Measurements from ENCODE around the gene MIDN.
A peak's percentile ranks its signal among the peaks of the same experiment; 100 is the strongest.

MIDN gene

GRCh38 chr19:1249990-1250436 is 1.6 kb downstream of the MIDN start:
- DNase-seq: no peak
- Histone ChIP-seq H2BK5ac (ENCODE audit: low read depth, low read length, poor library complexity) (peak overlapping the region; percentile 94), H3K23ac (ENCODE audit: low read length) (no peak overlapping the region), H3K4me2 (ENCODE audit: low read length) (peak overlapping the region; percentile 62), H3K36me3 (ENCODE audit: control insufficient read depth in 1 of 2, insufficient read depth in 2 of 2, low read length in 2 of 2) (peaks cover 51 to 52% of the 10 kb centered on the region in 2 experiments), H3K9ac (ENCODE audit: low read length) (peak overlapping the region; percentile 98), H2BK12ac (ENCODE audit: low read length) (peak overlapping the region; percentile 65), H3K4me1 (ENCODE audit: control insufficient read depth in 1 of 2, insufficient read depth in 2 of 2, low read length in 2 of 2) (peaks cover 16 to 18% of the 10 kb centered on the region in 2 experiments), H3K4me3 (ENCODE audit: low read depth, low read length) (peak overlapping the region; percentile 96), H3K27ac (ENCODE audit: low read depth, low read length) (peak overlapping the region; percentile 92), H2BK120ac (ENCODE audit: insufficient read depth, low read length, poor library complexity) (peak overlapping the region; percentile 78), H3K14ac (ENCODE audit: low read length) (peak overlapping the region; percentile 92), H3K79me1 (ENCODE audit: low read length) (peaks cover 45% of the 10 kb centered on the region), H4K8ac (ENCODE audit: low read depth, low read length) (peak overlapping the region; percentile 73), H3K27me3 (ENCODE audit: insufficient read depth, low read length) (no peaks in the 10 kb centered on the region), H4K12ac (ENCODE audit: low read depth, low read length) (peak overlapping the region; percentile 54), H3K79me2 (ENCODE audit: control insufficient read depth, insufficient read depth, low read length, poor library complexity) (peaks cover 41% of the 10 kb centered on the region), H2AK5ac (ENCODE audit: low read length) (peak overlapping the region; percentile 59), H4K91ac (ENCODE audit: low read depth, low read length) (peak overlapping the region; percentile 98), H3K18ac (ENCODE audit: low read length) (peak overlapping the region; percentile 76), H2AFZ (ENCODE audit: insufficient read depth, low read length, poor library complexity) (no peak overlapping the region), H3K4ac (ENCODE audit: low read depth, low read length) (peak overlapping the region; percentile 92), H3K9me3 (ENCODE audit: insufficient read depth, low read depth, low read length) (no peaks in the 10 kb centered on the region)
- no CpG with 5 or more reads among the region's 67 CpGs for WGBS (ENCODE audit: extremely low coverage, insufficient coverage, insufficient read length)

GRCh38 chr19:1250437-1251260 is 2.3 kb downstream of the MIDN start:
- peaks cover 41% of the 10 kb centered on the region for H3K79me2 ChIP-seq (ENCODE audit: control insufficient read depth, insufficient read depth, low read length, poor library complexity)
- no peak overlapping the region for H3K23ac ChIP-seq (ENCODE audit: low read length)
- peak overlapping the region; percentile 79 for H4K12ac ChIP-seq (ENCODE audit: low read depth, low read length)
- H4K8ac ChIP-seq (ENCODE audit: low read depth, low read length): peak overlapping the region; percentile 73
- DNase-seq: peak in 1 of 2 donors; percentile 32
- H3K27me3 ChIP-seq (ENCODE audit: insufficient read depth, low read length): no peaks in the 10 kb centered on the region
- H3K9me3 ChIP-seq (ENCODE audit: insufficient read depth, low read depth, low read length): no peaks in the 10 kb centered on the region
- H3K4me1 ChIP-seq (ENCODE audit: control insufficient read depth in 1 of 2, insufficient read depth in 2 of 2, low read length in 2 of 2): peaks cover 16 to 18% of the 10 kb centered on the region in 2 experiments
- peak overlapping the region; percentile 96 for H3K4me3 ChIP-seq (ENCODE audit: low read depth, low read length)
- H3K36me3 ChIP-seq (ENCODE audit: control insufficient read depth in 1 of 2, insufficient read depth in 2 of 2, low read length in 2 of 2): peaks cover 54 to 57% of the 10 kb centered on the region in 2 experiments
- H2BK5ac ChIP-seq (ENCODE audit: low read depth, low read length, poor library complexity): peak overlapping the region; percentile 94
- peak overlapping the region; percentile 76 for H3K4me2 ChIP-seq (ENCODE audit: low read length)
- H2BK12ac ChIP-seq (ENCODE audit: low read length): peak overlapping the region; percentile 37
- H3K14ac ChIP-seq (ENCODE audit: low read length): peak overlapping the region; percentile 94
- H2AK5ac ChIP-seq (ENCODE audit: low read length): peak overlapping the region; percentile 50
- peak overlapping the region; percentile 98 for H4K91ac ChIP-seq (ENCODE audit: low read depth, low read length)
- H3K27ac ChIP-seq (ENCODE audit: low read depth, low read length): peak overlapping the region; percentile 92
- peak overlapping the region; percentile 98 for H3K9ac ChIP-seq (ENCODE audit: low read length)
- WGBS (ENCODE audit: extremely low coverage, insufficient coverage, insufficient read length): no CpG with 5 or more reads among the region's 90 CpGs
- H3K18ac ChIP-seq (ENCODE audit: low read length): peak overlapping the region; percentile 92
- peaks cover 45% of the 10 kb centered on the region for H3K79me1 ChIP-seq (ENCODE audit: low read length)
- H2BK120ac ChIP-seq (ENCODE audit: insufficient read depth, low read length, poor library complexity): peak overlapping the region; percentile 56
- H3K4ac ChIP-seq (ENCODE audit: low read depth, low read length): peak overlapping the region; percentile 94
- peak overlapping the region; percentile 21 for H2AFZ ChIP-seq (ENCODE audit: insufficient read depth, low read length, poor library complexity)

GRCh38 chr19:1251330-1252220 is 3.2 kb downstream of the MIDN start:
- Histone ChIP-seq H4K91ac (ENCODE audit: low read depth, low read length) (peak overlapping the region; percentile 98), H3K36me3 (ENCODE audit: control insufficient read depth in 1 of 2, insufficient read depth in 2 of 2, low read length in 2 of 2) (peaks cover 59 to 64% of the 10 kb centered on the region in 2 experiments), H3K18ac (ENCODE audit: low read length) (peak overlapping the region; percentile 92), H3K79me1 (ENCODE audit: low read length) (peaks cover 45% of the 10 kb centered on the region), H4K8ac (ENCODE audit: low read depth, low read length) (peak overlapping the region; percentile 69), H3K9ac (ENCODE audit: low read length) (peak overlapping the region; percentile 95), H3K9me3 (ENCODE audit: insufficient read depth, low read depth, low read length) (no peaks in the 10 kb centered on the region), H2BK120ac (ENCODE audit: insufficient read depth, low read length, poor library complexity) (peak overlapping the region; percentile 50), H3K14ac (ENCODE audit: low read length) (peak overlapping the region; percentile 94), H3K4me3 (ENCODE audit: low read depth, low read length) (peak overlapping the region; percentile 96), H3K23ac (ENCODE audit: low read length) (no peak overlapping the region), H3K27me3 (ENCODE audit: insufficient read depth, low read length) (no peaks in the 10 kb centered on the region), H3K4me2 (ENCODE audit: low read length) (peak overlapping the region; percentile 76), H3K4ac (ENCODE audit: low read depth, low read length) (peak overlapping the region; percentile 94), H2AK5ac (ENCODE audit: low read length) (peak overlapping the region; percentile 83), H2BK12ac (ENCODE audit: low read length) (peak overlapping the region; percentile 37), H4K12ac (ENCODE audit: low read depth, low read length) (peak overlapping the region; percentile 79), H2AFZ (ENCODE audit: insufficient read depth, low read length, poor library complexity) (peak overlapping the region; percentile 21), H2BK5ac (ENCODE audit: low read depth, low read length, poor library complexity) (peak overlapping the region; percentile 92), H3K79me2 (ENCODE audit: control insufficient read depth, insufficient read depth, low read length, poor library complexity) (peaks cover 41% of the 10 kb centered on the region), H3K27ac (ENCODE audit: low read depth, low read length) (peak overlapping the region; percentile 92), H3K4me1 (ENCODE audit: control insufficient read depth in 1 of 2, insufficient read depth in 2 of 2, low read length in 2 of 2) (peaks cover 16 to 18% of the 10 kb centered on the region in 2 experiments)
- WGBS (ENCODE audit: extremely low coverage, insufficient coverage, insufficient read length): no CpG with 5 or more reads among the region's 41 CpGs
- DNase-seq: peak; percentile 56 to 71

- peak overlapping the region; percentile 69 for H2BK120ac ChIP-seq (ENCODE audit: insufficient read depth, low read length, poor library complexity)
- peaks cover 66 to 71% of the 10 kb centered on the region in 2 experiments for H3K36me3 ChIP-seq (ENCODE audit: control insufficient read depth in 1 of 2, insufficient read depth in 2 of 2, low read length in 2 of 2)
- peaks cover 16 to 18% of the 10 kb centered on the region in 2 experiments for H3K4me1 ChIP-seq (ENCODE audit: control insufficient read depth in 1 of 2, insufficient read depth in 2 of 2, low read length in 2 of 2)
- peak overlapping the region; percentile 90 for H3K14ac ChIP-seq (ENCODE audit: low read length)
- H2AFZ ChIP-seq (ENCODE audit: insufficient read depth, low read length, poor library complexity): no peak overlapping the region
- H4K12ac ChIP-seq (ENCODE audit: low read depth, low read length): peak overlapping the region; percentile 68
- WGBS (ENCODE audit: extremely low coverage, insufficient coverage, insufficient read length): no CpG with 5 or more reads among the region's 30 CpGs
- peaks cover 45% of the 10 kb centered on the region for H3K79me1 ChIP-seq (ENCODE audit: low read length)
- H4K91ac ChIP-seq (ENCODE audit: low read depth, low read length): peak overlapping the region; percentile 98
- peak overlapping the region; percentile 60 for H2AK5ac ChIP-seq (ENCODE audit: low read length)
- no peaks in the 10 kb centered on the region for H3K9me3 ChIP-seq (ENCODE audit: insufficient read depth, low read depth, low read length)
- H3K4ac ChIP-seq (ENCODE audit: low read depth, low read length): peak overlapping the region; percentile 97
- H4K8ac ChIP-seq (ENCODE audit: low read depth, low read length): peak overlapping the region; percentile 55
- H3K23ac ChIP-seq (ENCODE audit: low read length): no peak overlapping the region
- H3K79me2 ChIP-seq (ENCODE audit: control insufficient read depth, insufficient read depth, low read length, poor library complexity): peaks cover 41% of the 10 kb centered on the region
- peak overlapping the region; percentile 53 for H2BK12ac ChIP-seq (ENCODE audit: low read length)
- H3K18ac ChIP-seq (ENCODE audit: low read length): peak overlapping the region; percentile 95
- peak overlapping the region; percentile 24 for H3K9ac ChIP-seq (ENCODE audit: low read length)
- H3K4me2 ChIP-seq (ENCODE audit: low read length): peak overlapping the region; percentile 76
- peak overlapping the region; percentile 80 for H2BK5ac ChIP-seq (ENCODE audit: low read depth, low read length, poor library complexity)
- DNase-seq: peak; percentile 72 to 80
- H3K4me3 ChIP-seq (ENCODE audit: low read depth, low read length): no peak overlapping the region
- H3K27me3 ChIP-seq (ENCODE audit: insufficient read depth, low read length): no peaks in the 10 kb centered on the region
- H3K27ac ChIP-seq (ENCODE audit: low read depth, low read length): peak overlapping the region; percentile 92
Measured at GRCh38 chr19:1252221-1252820, 3.9 kb downstream of the MIDN start.

All from trophoblast cell (in vitro differentiated cells and primary cell).